NCI-H82 treated with DMSO at 0.1 percent for 48 hours (cell line): Measurements from ENCODE around the gene TMIE.
"Not testable (repeated sequence)": the region's sequence is repeated elsewhere in the genome, so short reads cannot be mapped to it uniquely, and the experiment has no call there.

Experiments
- DNase-seq: peaks from one replicate; lab custom pipeline; 2025; ENCODE audit not compliant: unreplicated experiment; lab: John Stamatoyannopoulos, UW

TMIE gene

DNA sequence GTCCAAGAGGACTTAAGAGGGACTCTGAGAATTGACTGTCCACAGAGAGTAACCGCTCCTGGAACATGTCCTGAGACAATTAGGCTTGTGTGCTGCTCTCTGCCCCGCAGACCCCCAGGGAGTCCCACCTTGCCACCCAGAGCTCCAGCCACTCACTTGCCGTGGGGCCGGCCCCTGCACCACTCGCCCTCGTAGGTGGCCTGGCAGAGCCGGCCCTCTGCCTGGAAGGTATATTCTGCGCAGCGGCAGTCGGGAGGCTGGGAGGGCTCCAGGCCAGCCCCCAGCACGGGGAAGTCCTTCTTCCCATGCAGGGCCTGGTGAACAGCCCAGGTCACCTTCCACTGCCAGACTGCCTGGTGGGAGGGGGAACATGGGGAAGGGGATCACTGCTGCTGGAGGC, 18.2 kb upstream of the TMIE start:
- no peak for DNase-seq

GRCh38 chr3:46684891-46685290, 16.3 kb upstream of the TMIE start:
- no peak for DNase-seq

DNA sequence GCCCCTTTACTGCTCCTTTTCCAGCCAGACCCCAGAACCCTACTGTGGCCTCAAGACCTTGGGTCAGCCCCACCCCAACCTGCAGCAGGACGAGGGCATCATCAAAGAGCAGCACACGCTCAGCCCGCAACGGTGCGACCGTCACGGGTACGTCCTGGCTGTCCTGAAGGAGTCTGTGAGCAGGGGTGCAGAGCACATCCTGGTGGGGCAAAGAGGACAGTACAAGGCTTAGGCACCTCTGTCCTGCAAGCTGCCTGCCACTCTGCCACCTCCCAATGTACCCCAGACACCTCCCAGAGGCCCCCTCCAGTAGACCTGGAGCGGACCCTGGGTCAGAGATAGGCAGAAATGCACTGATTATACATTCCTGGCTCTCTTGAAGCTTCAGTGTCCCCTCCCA, 15.7 kb upstream of the TMIE start:
- DNase-seq = no peak

DNA sequence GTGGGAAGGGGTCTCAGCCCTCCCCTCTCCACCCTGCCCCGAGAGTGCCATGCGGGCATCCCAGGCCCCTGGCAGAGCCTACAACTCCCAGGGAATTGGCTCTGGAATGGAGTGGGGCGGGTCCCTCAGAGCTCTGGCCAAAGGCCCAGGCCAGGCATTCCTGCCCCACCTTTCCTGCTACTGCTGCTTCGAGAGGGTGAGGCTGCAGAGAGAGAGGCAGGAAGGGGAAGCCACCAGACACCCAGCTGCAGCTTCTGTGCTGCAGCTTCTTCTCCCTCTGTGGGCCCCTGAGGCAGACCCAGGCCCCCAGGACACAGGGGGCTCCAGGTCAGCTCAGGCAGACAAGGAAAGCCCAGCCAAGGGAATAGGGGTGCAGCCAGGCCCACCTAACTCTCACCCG, 10.4 kb upstream of the TMIE start:
- DNase-seq = no peak

DNA sequence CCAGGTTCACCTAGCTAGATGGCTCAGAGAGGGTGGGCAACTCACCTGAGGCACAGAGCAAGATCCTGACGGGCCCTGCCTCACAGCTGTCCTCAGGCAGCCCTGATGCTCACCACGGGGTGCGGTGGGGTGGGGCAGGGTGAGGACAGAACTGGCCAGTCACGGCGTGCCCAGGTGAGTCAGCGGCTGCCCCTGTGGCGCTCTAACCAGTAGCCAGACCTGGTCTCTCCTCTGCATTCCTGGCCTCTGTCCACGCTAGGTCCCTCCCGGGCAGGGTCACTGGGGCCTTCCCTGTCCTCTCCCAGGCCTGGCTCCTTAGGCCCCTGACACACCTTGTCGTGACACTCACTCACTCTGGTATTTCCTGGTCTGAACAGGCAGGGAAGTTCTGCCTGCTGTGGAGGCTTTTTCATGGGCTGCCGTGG, 8.6 kb upstream of the TMIE start:
- no peak for DNase-seq

- no peak for DNase-seq
These were observed 7.9 kb upstream of the TMIE start, which contains the start of gene ALS2CL for GRCh38 chr3:46693038-46693891. ALS2CL (minus strand) TSS chr3:46693679; CDS start chr3:46689440, 4,239 bp downstream.

DNA sequence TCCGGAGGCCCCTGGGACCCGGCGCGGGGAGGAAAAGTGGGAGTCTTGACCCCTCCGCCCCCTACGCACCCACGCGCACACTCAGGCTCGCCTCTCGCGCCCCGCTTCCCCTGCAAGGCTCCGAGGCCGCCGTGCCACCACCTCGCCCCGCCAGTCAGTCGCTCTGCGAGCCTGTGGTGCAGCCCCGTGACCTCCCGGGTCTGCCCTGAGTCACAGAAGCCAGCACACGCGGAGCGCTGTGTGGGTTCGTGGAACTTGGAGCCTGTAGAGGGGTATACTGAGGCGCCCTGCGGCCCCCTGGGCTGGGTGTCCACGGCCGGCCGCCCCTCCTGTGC, 7.3 kb upstream of the TMIE start:
- DNase-seq = no peak

DNA sequence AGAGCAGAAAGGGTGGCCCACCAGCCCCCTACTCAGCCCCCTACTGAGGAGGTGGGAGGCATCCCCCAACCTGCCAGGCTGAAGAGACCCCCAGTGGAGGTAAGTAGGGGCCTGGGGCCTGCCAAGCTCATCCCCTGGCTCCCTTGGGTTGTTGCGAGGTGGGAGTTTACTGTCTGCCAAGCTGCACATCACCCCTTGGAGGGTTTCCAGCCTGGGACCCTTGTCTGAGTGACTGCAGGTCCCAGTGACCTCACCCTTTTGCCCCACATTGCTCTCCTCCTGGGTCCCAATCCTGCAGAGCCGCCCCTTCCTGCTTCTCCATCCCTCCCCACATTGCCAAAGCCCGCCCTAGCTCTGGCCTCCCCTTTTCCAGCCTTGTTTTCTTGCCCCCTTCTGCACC, 6.7 kb upstream of the TMIE start:
- DNase-seq = no peak

DNA sequence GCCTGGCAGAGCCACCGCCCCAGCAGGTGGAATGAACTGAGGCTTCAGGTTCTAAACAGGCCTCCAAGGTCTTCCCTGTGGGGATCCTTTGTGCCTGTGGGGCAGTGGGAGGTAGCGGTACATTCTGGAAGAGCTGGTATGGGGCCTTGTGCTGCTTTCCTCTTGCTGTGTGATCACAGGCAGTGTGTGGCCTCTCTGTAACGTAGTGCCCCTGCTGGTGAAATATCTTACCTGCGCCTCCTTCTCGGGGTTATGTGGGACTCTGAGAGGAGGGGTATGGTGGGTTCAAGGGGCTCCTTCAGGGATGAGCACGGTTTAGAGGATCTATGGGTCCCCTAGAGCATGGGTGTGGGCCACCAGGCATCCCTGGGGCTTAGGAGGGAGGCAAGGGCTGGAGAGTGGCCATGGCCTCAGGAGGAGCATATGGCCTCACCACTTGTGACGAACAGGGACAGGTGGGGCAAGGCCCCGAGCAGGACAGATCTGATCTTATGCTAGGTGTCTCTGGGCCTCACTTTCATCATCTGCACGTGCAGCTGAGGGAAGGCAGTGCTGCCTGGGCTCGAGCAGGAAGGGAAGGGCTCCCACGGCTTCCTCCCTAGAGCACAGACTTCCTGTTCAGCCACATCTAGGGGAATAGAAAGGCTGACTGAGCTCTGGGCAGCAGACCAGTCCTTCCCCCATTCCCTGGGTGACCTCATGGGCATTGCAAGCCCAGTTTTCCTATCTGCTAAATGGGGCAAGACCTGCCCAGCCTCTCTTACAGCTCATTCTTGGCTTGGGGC, 5.8 kb upstream of the TMIE start:
- no peak for DNase-seq

GRCh38 chr3:46695962-46696894, 5.0 kb upstream of the TMIE start:
- DNase-seq = no peak

- DNase-seq = no peak
These were observed 1.3 kb upstream of the TMIE start for GRCh38 chr3:46699676-46700523.

GRCh38 chr3:46700772-46701171, 420 bp upstream of the TMIE start:
- DNase-seq = no peak

GRCh38 chr3:46702246-46703012, 1.2 kb downstream of the TMIE start:
- no peak for DNase-seq

DNA sequence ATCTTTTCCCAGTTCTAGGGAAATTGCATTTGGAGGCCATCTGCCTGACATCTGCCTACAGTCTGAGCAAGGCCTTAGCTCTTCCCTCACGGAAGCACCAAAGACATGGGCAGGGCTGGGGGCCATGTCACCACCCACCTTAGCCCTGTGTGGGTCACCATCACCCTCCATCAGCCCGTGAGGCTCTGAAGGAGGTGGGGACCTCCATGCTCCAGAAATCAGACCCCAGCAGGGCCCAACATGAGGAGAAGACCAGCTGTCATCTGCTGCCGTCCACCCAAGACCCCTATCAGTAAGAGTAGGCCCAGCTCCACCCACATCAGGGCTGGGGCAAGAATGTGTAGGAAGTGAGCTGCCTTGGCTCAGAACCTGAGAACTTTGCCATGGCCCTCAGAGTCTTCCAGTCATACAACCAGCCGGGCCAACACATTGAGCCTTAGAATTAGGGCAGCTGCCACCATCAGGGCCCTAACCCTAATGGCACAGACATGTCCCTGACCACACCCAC, 1.9 kb downstream of the TMIE start:
- DNase-seq = no peak

GRCh38 chr3:46704346-46704745, 3.2 kb downstream of the TMIE start:
- not testable (repeated sequence) for DNase-seq

DNA sequence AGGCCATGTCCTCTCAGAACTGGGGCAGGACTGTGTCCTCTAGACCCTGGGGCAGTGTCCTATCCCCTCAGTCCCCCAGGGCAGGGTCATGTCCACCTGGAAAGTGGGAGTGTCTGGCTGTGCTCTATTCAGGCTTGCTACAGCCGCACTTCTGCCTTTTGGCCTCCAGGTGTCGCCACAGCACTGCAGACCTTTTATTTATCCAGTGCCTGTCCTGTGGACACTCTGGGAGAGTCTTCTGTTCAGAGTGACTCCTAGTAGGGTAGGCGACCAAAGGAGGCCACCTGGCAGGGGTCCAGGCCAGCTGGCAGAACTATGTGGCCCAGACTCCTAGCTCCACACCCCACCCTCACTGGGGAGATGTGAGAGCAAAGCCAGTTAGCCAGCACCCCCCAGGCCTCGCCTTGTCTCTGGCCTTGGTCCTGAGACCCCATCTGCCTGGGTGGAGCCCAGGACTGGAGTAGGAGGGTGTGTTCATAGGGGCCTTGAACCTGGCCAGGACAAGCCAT, 3.9 kb downstream of the TMIE start:
- DNase-seq = peak; percentile 3

GRCh38 chr3:46705751-46706552, 4.8 kb downstream of the TMIE start:
- DNase-seq = no peak
